Neural progenitor cell (in vitro differentiated cells): ENCODE results near the gene JMJD6. TPM values are rescaled to one million over a fixed set of nuclear protein-coding genes. Genes with fewer than 3 reads are reported as not detected.

Experiments used
- DNase-seq: peaks from one replicate; pipeline ENCODE4 v3.0.0-alpha.2; 2016; ENCODE audit warnings: low spot score
- H2AFZ ChIP-seq: fragments of 200-600 bp; sonication (generic); replicated peaks from 2 replicates; pipeline ENCODE4 v1.6.1; 2016; ENCODE audit warnings: antibody characterized with exemption
- H3F3A ChIP-seq: fragments of 200-600 bp; sonication (generic); 2 replicates; pipeline ENCODE4 v1.6.1; 2016; ENCODE audit warnings: antibody characterized with exemption, low read depth
- H3K27ac ChIP-seq: fragments of 200-600 bp; sonication (generic); 2 replicates; pipeline ENCODE4 v1.5.1; 2016; ENCODE audit warnings: mild to moderate bottlenecking
- H3K27me3 ChIP-seq: fragments of 200-600 bp; sonication (generic); 2 replicates; pipeline ENCODE4 v1.6.1; 2016; ENCODE audit warnings: mild to moderate bottlenecking, moderate library complexity
- H3K36me3 ChIP-seq: fragments of 200-600 bp; sonication (generic); 2 replicates; pipeline ENCODE4 v1.5.1; 2016
- H3K4me1 ChIP-seq: fragments of 200-600 bp; sonication (generic); 2 replicates; pipeline ENCODE4 v1.6.1; 2016; ENCODE audit warnings: mixed run types
- H3K4me2 ChIP-seq: fragments of 200-600 bp; sonication (generic); 2 replicates; pipeline ENCODE4 v1.6.1; 2016
- H3K4me3 ChIP-seq: fragments of 200-600 bp; sonication (generic); 2 replicates; pipeline ENCODE4 v1.5.1; 2016
- H3K79me2 ChIP-seq: fragments of 200-600 bp; sonication (generic); 2 replicates; pipeline ENCODE4 v1.6.1; 2016; ENCODE audit warnings: low read depth
- H3K9ac ChIP-seq: fragments of 200-600 bp; sonication (generic); 2 replicates; pipeline ENCODE4 v1.6.1; 2016
- H3K9me3 ChIP-seq: fragments of 200-600 bp; sonication (generic); 2 replicates; pipeline ENCODE4 v1.5.1; 2016; ENCODE audit warnings: low read depth
- H4K20me1 ChIP-seq: fragments of 200-600 bp; sonication (generic); 2 replicates; pipeline ENCODE4 v1.6.1; 2016; ENCODE audit warnings: low read depth
- H3K27ac Mint-ChIP-seq: 3 replicates; pipeline ENCODE4 v1.8.0; 2021; ENCODE audit warnings: mixed read lengths
- H3K27me3 Mint-ChIP-seq: 2 replicates; pipeline ENCODE4 v1.8.0; 2022; ENCODE audit warnings: low read depth, mild to moderate bottlenecking, inconsistent platforms, moderate library complexity, mixed read lengths; ENCODE audit not compliant: insufficient read depth
- H3K36me3 Mint-ChIP-seq: 3 replicates; pipeline ENCODE4 v1.8.0; 2021; ENCODE audit warnings: mixed read lengths
- H3K4me1 Mint-ChIP-seq: 3 replicates; pipeline ENCODE4 v1.8.0; 2021; ENCODE audit warnings: mixed read lengths
- H3K4me3 Mint-ChIP-seq: 3 replicates; pipeline ENCODE4 v1.8.0; 2021; ENCODE audit warnings: mild to moderate bottlenecking, moderate library complexity, mixed read lengths
- H3K9me3 Mint-ChIP-seq: 3 replicates; pipeline ENCODE4 v1.8.0; 2020; ENCODE audit warnings: mixed read lengths
- EZH2 ChIP-seq: fragments of 200-600 bp; sonication (generic); IDR thresholded peaks from 2 replicates; pipeline ENCODE4 v1.6.1; 2017; ENCODE audit warnings: antibody characterized with exemption, mild to moderate bottlenecking, moderate library complexity
- EZH2phosphoT487 ChIP-seq: fragments of 200-600 bp; sonication (generic); IDR thresholded peaks from 2 replicates; pipeline ENCODE4 v1.6.1; 2017; ENCODE audit warnings: antibody characterized with exemption
- total RNA-seq: library from RNA; depleted of rRNA; stranded (reverse); fragments of >200 nt; gene quantifications from 2 replicates; pipeline ENCODE4 v1.2.3, GENCODE V29; 2015; ENCODE audit warnings: low replicate concordance
- TF ChIP-seq, protein P1 (sequence below): fragments of 200-600 bp; sonication (generic); IDR thresholded peaks from 2 replicates; pipeline ENCODE4 v1.5.1; 2017; ENCODE audit warnings: antibody characterized with exemption, mild to moderate bottlenecking

The JMJD6 gene
- total RNA-seq = 8.7 and 11.6 TPM in 2 replicates

GRCh38 chr17:76726231-76726775, at the start of gene JMJD6:
TSS of gene JMJD6 (minus strand) at chr17:76726606. CDS start at chr17:76726475, 131 bp downstream.
- Histone ChIP-seq H3K4me3 (peak within 1 kb of the TSS; percentile 90), H3K27me3 (no peaks in the 10 kb centered on the region), H3F3A (peaks cover 27% of the 10 kb centered on the region), H3K9ac (peak within 1 kb of the TSS; percentile 94), H3K4me2 (peak within 1 kb of the TSS; percentile 90), H4K20me1 (peaks cover 12% of the 10 kb centered on the region), H3K9me3 (no peaks in the 10 kb centered on the region), H2AFZ (peak within 1 kb of the TSS; percentile 51), H3K36me3 (no peaks in the 10 kb centered on the region), H3K4me1 (peaks cover 6% of the 10 kb centered on the region), H3K79me2 (peaks cover 53% of the 10 kb centered on the region), H3K27ac (peak within 1 kb of the TSS; percentile 98)
- peaks cover 5% of the 10 kb centered on the region for H3K27me3 Mint-ChIP-seq
- H3K36me3 Mint-ChIP-seq = peaks cover 19% of the 10 kb centered on the region
- DNase-seq = peak; percentile 98
- TF ChIP-seq, protein P1, sequence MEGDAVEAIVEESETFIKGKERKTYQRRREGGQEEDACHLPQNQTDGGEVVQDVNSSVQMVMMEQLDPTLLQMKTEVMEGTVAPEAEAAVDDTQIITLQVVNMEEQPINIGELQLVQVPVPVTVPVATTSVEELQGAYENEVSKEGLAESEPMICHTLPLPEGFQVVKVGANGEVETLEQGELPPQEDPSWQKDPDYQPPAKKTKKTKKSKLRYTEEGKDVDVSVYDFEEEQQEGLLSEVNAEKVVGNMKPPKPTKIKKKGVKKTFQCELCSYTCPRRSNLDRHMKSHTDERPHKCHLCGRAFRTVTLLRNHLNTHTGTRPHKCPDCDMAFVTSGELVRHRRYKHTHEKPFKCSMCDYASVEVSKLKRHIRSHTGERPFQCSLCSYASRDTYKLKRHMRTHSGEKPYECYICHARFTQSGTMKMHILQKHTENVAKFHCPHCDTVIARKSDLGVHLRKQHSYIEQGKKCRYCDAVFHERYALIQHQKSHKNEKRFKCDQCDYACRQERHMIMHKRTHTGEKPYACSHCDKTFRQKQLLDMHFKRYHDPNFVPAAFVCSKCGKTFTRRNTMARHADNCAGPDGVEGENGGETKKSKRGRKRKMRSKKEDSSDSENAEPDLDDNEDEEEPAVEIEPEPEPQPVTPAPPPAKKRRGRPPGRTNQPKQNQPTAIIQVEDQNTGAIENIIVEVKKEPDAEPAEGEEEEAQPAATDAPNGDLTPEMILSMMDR = no peak
- no peak for TF ChIP-seq EZH2
- TF ChIP-seq EZH2phosphoT487 = no peak
- peaks cover 18% of the 10 kb centered on the region for H3K4me1 Mint-ChIP-seq
- H3K4me3 Mint-ChIP-seq = peak within 1 kb of the TSS; percentile 95
- H3K27ac Mint-ChIP-seq = peak within 1 kb of the TSS; percentile 82
- no peaks in the 10 kb centered on the region for H3K9me3 Mint-ChIP-seq

GRCh38 chr17:76775021-76775600, 48.7 kb upstream of the JMJD6 start:
- Histone ChIP-seq H3K79me2 (no peaks in the 10 kb centered on the region), H3F3A (no peaks in the 10 kb centered on the region), H3K36me3 (no peaks in the 10 kb centered on the region), H3K4me3 (no peak overlapping the region), H3K9ac (no peak overlapping the region), H2AFZ (no peak overlapping the region), H3K4me1 (no peaks in the 10 kb centered on the region), H3K4me2 (no peak overlapping the region), H4K20me1 (no peaks in the 10 kb centered on the region), H3K27ac (no peak overlapping the region), H3K9me3 (no peaks in the 10 kb centered on the region), H3K27me3 (no peaks in the 10 kb centered on the region)
- Mint-ChIP-seq H3K27ac (no peak overlapping the region), H3K4me3 (no peak overlapping the region), H3K9me3 (no peaks in the 10 kb centered on the region), H3K27me3 (peaks cover 8% of the 10 kb centered on the region), H3K4me1 (peaks cover 6% of the 10 kb centered on the region), H3K36me3 (peaks cover 29% of the 10 kb centered on the region)
- TF ChIP-seq, protein P1 = no peak
- no peak for TF ChIP-seq EZH2
- no peak for TF ChIP-seq EZH2phosphoT487
- DNase-seq = no peak

GRCh38 chr17:76772842-76773525, 46.6 kb upstream of the JMJD6 start:
- Mint-ChIP-seq H3K4me1 (peaks cover 6% of the 10 kb centered on the region), H3K27ac (no peak overlapping the region), H3K36me3 (peaks cover 30% of the 10 kb centered on the region), H3K9me3 (no peaks in the 10 kb centered on the region), H3K4me3 (no peak overlapping the region), H3K27me3 (peaks cover 8% of the 10 kb centered on the region)
- Histone ChIP-seq H3K4me3 (no peak overlapping the region), H3K27me3 (no peaks in the 10 kb centered on the region), H3K4me2 (no peak overlapping the region), H3K79me2 (no peaks in the 10 kb centered on the region), H3K9me3 (no peaks in the 10 kb centered on the region), H2AFZ (no peak overlapping the region), H3F3A (no peaks in the 10 kb centered on the region), H3K36me3 (no peaks in the 10 kb centered on the region), H3K4me1 (no peaks in the 10 kb centered on the region), H3K27ac (no peak overlapping the region), H3K9ac (no peak overlapping the region), H4K20me1 (no peaks in the 10 kb centered on the region)
- TF ChIP-seq EZH2 (no peak), EZH2phosphoT487 (no peak)
- TF ChIP-seq, protein P1 = no peak
- DNase-seq = peak; percentile 65
